Left kidney (tissue), 2 donors: ENCODE results near the gene ADAM12. TPM values are rescaled to one million over a fixed set of nuclear protein-coding genes. Genes with fewer than 3 reads are reported as not detected.

Experiments
- DNase-seq: peaks from one replicate; pipeline ENCODE4 v3.0.0-alpha.2; 2013
- polyA plus RNA-seq: library from polyadenylated mRNA; unstranded; fragments of 120-200 nt; gene quantifications from one replicate; pipeline ENCODE4 v1.2.1, GENCODE V29; 2013; ENCODE audit not compliant: insufficient read length

The ADAM12 gene
- polyA plus RNA-seq, 1 donor: 26.4 TPM

- DNase-seq: no peak
Measured at GRCh38 chr10:126212738-126213137, 175.5 kb downstream of the ADAM12 start.

GRCh38 chr10:126210051-126210651, 178.1 kb downstream of the ADAM12 start:
- no peak for DNase-seq

GRCh38 chr10:126209451-126209850, 178.8 kb downstream of the ADAM12 start:
- DNase-seq: no peak

- DNase-seq: no peak
Measured at GRCh38 chr10:126208726-126209302, 179.5 kb downstream of the ADAM12 start.

- DNase-seq: no peak
Measured at GRCh38 chr10:126207851-126208250, 180.4 kb downstream of the ADAM12 start.

GRCh38 chr10:126207313-126207771, 180.9 kb downstream of the ADAM12 start:
- no peak for DNase-seq

- DNase-seq: no peak
Measured at GRCh38 chr10:126205486-126206205, 182.6 kb downstream of the ADAM12 start.

- DNase-seq: no peak
Measured at GRCh38 chr10:126204320-126204719, 184.0 kb downstream of the ADAM12 start.

GRCh38 chr10:126203746-126204145, 184.5 kb downstream of the ADAM12 start:
- DNase-seq: no peak

- DNase-seq: no peak
Measured at GRCh38 chr10:126201603-126202002, 186.7 kb downstream of the ADAM12 start.

- no peak for DNase-seq
Measured at GRCh38 chr10:126199221-126199998, 188.9 kb downstream of the ADAM12 start.

GRCh38 chr10:126198681-126199080, 189.6 kb downstream of the ADAM12 start:
- DNase-seq: no peak

GRCh38 chr10:126197036-126197543, 191.2 kb downstream of the ADAM12 start:
- DNase-seq: no peak

GRCh38 chr10:126196281-126196680, 192.0 kb downstream of the ADAM12 start:
- no peak for DNase-seq

- DNase-seq: no peak
Measured at GRCh38 chr10:126191192-126191591, 197.1 kb downstream of the ADAM12 start.

GRCh38 chr10:126188679-126189200, 199.5 kb downstream of the ADAM12 start:
- no peak for DNase-seq

- DNase-seq: no peak
Measured at GRCh38 chr10:126187399-126187798, 200.9 kb downstream of the ADAM12 start.

- DNase-seq: no peak
Measured at GRCh38 chr10:126186766-126187165, 201.5 kb downstream of the ADAM12 start.

GRCh38 chr10:126185676-126186447, 202.4 kb downstream of the ADAM12 start:
- DNase-seq: no peak

GRCh38 chr10:126181626-126182025, 206.7 kb downstream of the ADAM12 start:
- DNase-seq: no peak

GRCh38 chr10:126179637-126180036, 208.6 kb downstream of the ADAM12 start:
- no peak for DNase-seq
